ENCODE data around the gene CACNA2D3. TPM values are rescaled to one million over a fixed set of nuclear protein-coding genes. Genes with fewer than 3 reads are reported as not detected.
A peak's percentile ranks its signal among the peaks of the same experiment; 100 is the strongest.

Gene CACNA2D3
- total RNA-seq, 1 donor from 2014 or later = 2.5 TPM

DNA sequence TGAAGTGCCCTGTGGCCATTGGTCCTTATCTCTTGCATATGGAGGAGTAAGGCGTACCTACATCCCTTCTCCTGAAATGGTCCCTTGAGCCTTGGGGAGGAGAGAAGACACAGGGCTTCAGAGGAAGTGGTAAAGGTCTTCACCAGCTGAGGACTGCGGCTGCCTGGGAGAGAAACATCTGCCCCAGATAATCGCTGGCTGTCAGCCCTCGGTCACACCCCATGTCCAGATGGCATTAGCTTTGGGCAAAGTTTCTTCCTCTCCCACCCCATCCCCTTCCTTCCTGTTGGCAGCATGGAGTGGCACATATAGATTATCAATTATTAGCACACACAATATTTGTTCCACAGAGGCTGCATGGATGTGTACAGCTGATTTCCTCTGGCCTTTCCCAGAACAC is 743.9 kb downstream of the CACNA2D3 start:
- Mint-ChIP-seq H3K27ac (no peak overlapping the region), H3K4me3 (no peak overlapping the region), H3K9me3 (peaks cover 7% of the 10 kb centered on the region)

DNA sequence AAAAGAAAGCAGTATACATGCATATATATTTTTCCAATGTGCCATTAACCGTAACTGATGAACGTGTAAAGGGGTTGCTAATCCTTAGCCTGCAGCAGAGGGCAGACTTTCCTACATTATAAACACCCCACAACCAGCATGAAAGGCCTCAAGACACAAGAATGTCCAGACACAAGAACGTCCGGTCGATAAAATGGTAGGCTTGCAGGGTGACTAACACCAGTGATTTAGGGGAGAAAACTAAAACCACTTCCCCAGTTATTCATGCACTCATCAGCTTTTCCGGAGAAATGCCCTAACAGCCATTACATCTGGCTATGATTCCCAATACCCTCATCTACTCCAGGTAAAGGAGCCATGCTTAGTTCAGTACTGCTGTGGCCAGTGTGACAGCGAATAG is 748.1 kb downstream of the CACNA2D3 start:
- Mint-ChIP-seq H3K27me3 (peaks cover 3% of the 10 kb centered on the region), H3K27ac (no peak overlapping the region), H3K4me3 (no peak overlapping the region), H3K36me3 (no peaks in the 10 kb centered on the region), H3K9me3 (peaks cover 4% of the 10 kb centered on the region), H3K4me1 (ENCODE audit: unreplicated experiment) (peaks cover 14% of the 10 kb centered on the region)
- no peak for DNase-seq (ENCODE audit: extremely low spot score, unreplicated experiment)
- TF ChIP-seq, protein P1, sequence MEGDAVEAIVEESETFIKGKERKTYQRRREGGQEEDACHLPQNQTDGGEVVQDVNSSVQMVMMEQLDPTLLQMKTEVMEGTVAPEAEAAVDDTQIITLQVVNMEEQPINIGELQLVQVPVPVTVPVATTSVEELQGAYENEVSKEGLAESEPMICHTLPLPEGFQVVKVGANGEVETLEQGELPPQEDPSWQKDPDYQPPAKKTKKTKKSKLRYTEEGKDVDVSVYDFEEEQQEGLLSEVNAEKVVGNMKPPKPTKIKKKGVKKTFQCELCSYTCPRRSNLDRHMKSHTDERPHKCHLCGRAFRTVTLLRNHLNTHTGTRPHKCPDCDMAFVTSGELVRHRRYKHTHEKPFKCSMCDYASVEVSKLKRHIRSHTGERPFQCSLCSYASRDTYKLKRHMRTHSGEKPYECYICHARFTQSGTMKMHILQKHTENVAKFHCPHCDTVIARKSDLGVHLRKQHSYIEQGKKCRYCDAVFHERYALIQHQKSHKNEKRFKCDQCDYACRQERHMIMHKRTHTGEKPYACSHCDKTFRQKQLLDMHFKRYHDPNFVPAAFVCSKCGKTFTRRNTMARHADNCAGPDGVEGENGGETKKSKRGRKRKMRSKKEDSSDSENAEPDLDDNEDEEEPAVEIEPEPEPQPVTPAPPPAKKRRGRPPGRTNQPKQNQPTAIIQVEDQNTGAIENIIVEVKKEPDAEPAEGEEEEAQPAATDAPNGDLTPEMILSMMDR (conservative IDR thresholded peaks at IDR 0.05) = peak; percentile 78

More for the DNA sequence above, 743.9 kb downstream of the CACNA2D3 start:
- no peak for DNase-seq (ENCODE audit: extremely low spot score, unreplicated experiment)
- peaks cover 10% of the 10 kb centered on the region for H3K27me3 Mint-ChIP-seq
- TF ChIP-seq, protein P1 (conservative IDR thresholded peaks at IDR 0.05) = no peak
- H3K4me1 Mint-ChIP-seq (ENCODE audit: unreplicated experiment) = peaks cover 43% of the 10 kb centered on the region
- H3K36me3 Mint-ChIP-seq = no peaks in the 10 kb centered on the region

GRCh38 chr3:54871867-54872266 is 749.5 kb downstream of the CACNA2D3 start:
- Mint-ChIP-seq H3K27ac (no peak overlapping the region), H3K4me3 (no peak overlapping the region), H3K27me3 (peaks cover 3% of the 10 kb centered on the region), H3K36me3 (no peaks in the 10 kb centered on the region), H3K4me1 (ENCODE audit: unreplicated experiment) (peaks cover 20% of the 10 kb centered on the region), H3K9me3 (peaks cover 4% of the 10 kb centered on the region)
- DNase-seq (ENCODE audit: extremely low spot score, unreplicated experiment) = no peak
- TF ChIP-seq, protein P1 (conservative IDR thresholded peaks at IDR 0.05) = no peak

DNA sequence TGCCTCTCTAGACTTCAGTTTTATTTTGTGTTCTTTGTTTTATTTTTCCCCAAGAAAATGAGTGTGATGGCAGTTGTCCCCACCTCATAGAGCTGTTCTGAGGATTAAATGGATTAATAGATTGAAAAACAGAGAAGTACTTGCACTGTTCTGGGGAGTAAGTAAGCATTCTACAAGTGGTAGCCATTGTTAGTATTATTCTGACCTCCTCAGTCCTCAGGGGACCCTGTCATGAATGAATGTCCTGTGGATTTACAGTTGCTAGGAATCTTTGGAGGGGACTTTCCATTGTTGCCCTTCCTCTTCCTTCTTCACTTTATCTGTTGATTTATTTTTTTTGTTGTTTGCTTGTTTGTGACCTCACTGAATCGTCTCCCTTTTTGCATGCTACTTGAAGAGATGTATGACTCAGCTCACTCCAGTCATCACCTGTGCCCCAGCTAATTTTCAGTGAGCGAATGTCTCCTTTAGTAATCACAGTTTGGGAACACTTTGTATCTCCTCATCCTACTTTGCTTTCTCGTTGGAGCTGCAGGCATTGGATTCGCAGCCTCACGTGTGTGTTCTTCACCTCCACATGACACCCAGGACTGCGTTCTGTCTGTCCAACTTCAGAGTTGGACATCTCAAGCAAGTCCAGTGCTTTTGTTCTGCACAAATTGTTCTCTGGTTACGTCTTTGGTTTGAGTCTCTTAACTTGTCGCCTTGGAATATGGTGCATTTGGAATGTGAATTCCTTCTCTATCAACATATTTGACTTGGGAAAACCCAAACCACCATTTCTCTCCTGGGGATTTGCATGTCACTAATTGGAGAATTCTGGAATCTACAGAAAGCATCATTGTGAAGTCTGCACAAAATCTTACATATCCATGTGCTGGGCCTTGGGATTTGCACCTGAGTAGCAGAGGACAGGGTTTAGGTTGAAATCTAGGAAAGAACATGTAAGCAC is 751.0 kb downstream of the CACNA2D3 start:
- Mint-ChIP-seq H3K36me3 (no peaks in the 10 kb centered on the region), H3K9me3 (peaks cover 4% of the 10 kb centered on the region), H3K4me3 (no peak overlapping the region), H3K27ac (no peak overlapping the region), H3K27me3 (peaks cover 3% of the 10 kb centered on the region), H3K4me1 (ENCODE audit: unreplicated experiment) (peaks cover 32% of the 10 kb centered on the region)
- TF ChIP-seq, protein P1 (conservative IDR thresholded peaks at IDR 0.05) = no peak
- no peak for DNase-seq (ENCODE audit: extremely low spot score, unreplicated experiment)

- no peaks in the 10 kb centered on the region for H3K36me3 Mint-ChIP-seq
- TF ChIP-seq, protein P1 (conservative IDR thresholded peaks at IDR 0.05) = no peak
- H3K4me1 Mint-ChIP-seq (ENCODE audit: unreplicated experiment) = peaks cover 37% of the 10 kb centered on the region
- peak overlapping the region; percentile 17 for H3K27ac Mint-ChIP-seq
- no peak for DNase-seq (ENCODE audit: extremely low spot score, unreplicated experiment)
- peaks cover 3% of the 10 kb centered on the region for H3K27me3 Mint-ChIP-seq
- no peak overlapping the region for H3K4me3 Mint-ChIP-seq
- peaks cover 4% of the 10 kb centered on the region for H3K9me3 Mint-ChIP-seq
Observed at GRCh38 chr3:54874816-54875556, 752.6 kb downstream of the CACNA2D3 start.
